Measurements from ENCODE around the gene ITPKC. TPM values are rescaled to one million over a fixed set of nuclear protein-coding genes. Genes with fewer than 3 reads are reported as not detected.
A peak's percentile ranks its signal among the peaks of the same experiment; 100 is the strongest.

The ITPKC gene
- total and polyA plus RNA-seq, 12 donors, result 6.2 to 17.3 (median 9.4) TPM

DNA sequence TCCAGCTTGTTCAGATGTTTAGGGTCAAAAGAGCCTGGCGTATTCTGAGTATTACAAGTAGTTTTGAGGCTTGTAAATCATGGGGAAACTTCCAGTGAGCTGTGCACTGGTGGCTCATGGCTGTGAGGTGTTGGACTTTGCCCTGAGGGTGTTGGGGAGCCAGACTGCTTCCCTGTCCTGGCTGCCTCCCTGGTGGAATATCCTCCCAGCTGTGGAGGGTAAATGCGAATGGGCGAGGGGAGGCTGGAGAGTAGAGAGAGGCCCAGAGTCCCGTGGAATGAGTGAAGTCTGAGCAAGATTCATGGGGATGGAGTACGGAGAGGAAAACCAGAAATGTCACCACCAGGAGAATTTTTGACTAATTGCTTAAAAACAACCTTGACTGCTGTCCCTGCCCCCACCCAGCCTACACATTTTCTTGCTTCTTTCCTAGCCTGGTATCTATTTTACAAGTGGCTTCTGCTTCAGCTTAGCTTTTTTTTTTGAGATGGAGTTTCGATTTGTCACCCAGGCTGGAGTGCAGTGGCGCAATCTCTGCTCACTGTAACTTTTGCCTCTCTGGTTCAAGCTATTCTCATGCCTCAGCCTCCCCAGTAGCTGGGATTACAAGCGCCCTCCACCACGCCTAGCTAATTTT lies 37.8 kb downstream of the ITPKC start:
- Histone ChIP-seq H3K4me3 (peak overlapping the region in 2 of 10 donors; percentile 11 to 28), H3K4me1 (peaks cover 2 to 58% (median 40%) of the 10 kb centered on the region in 9 donors), H3K27ac (peak overlapping the region in 1 of 10 donors; percentile 83), H3K9me3 (no peaks in the 10 kb centered on the region), H3K36me3 (peaks cover 0 to 54% (median 22%) of the 10 kb centered on the region in 9 donors), H3K27me3 (no peaks in the 10 kb centered on the region)
- TF ChIP-seq CTCF (IDR thresholded peaks at IDR 0.05), result no peak
- intact Hi-C loops (cut with DNase I), result loop anchor here in 3 of 10 donors (2.0 to 5.0 kb wide), 4 partner anchors 18 to 48 kb away; partner anchors contain the start of genes COQ8B (in 1 of the 3), EGLN2 (in 1 of the 3) and ITPKC (in 1 of the 3)
- DNase-seq, result no peak
- WGBS, 2 donors, result 85 to 89% methylated on average over 9 of the region's 9 CpGs
- ATAC-seq, result no peak

GRCh38 chr19:40755248-40755624 lies 38.3 kb downstream of the ITPKC start:
- Histone ChIP-seq H3K27ac (peak overlapping the region in 1 of 10 donors; percentile 83), H3K9me3 (no peaks in the 10 kb centered on the region), H3K36me3 (peaks cover 0 to 59% (median 27%) of the 10 kb centered on the region in 9 donors), H3K27me3 (no peaks in the 10 kb centered on the region), H3K4me3 (peak overlapping the region in 1 of 10 donors; percentile 28), H3K4me1 (peaks cover 2 to 53% (median 38%) of the 10 kb centered on the region in 9 donors)
- DNase-seq (no peak), ATAC-seq (no peak)
- TF ChIP-seq CTCF (IDR thresholded peaks at IDR 0.05), result no peak
- WGBS, 2 donors, result 94 to 100% methylated on average over 2 to 3 of the region's 3 CpGs
- intact Hi-C loops (cut with DNase I), result loop anchor here in 1 of 10 donors (2.0 kb wide), 1 partner anchor 18 kb away; no protein-coding TSS in a partner anchor

- no peak for TF ChIP-seq CTCF (IDR thresholded peaks at IDR 0.05)
- intact Hi-C loops (cut with DNase I), result loop anchor here in 1 of 10 donors (2.0 kb wide), 1 partner anchor 17 kb away; no protein-coding TSS in a partner anchor
- peaks cover 2 to 54% (median 41%) of the 10 kb centered on the region in 9 donors for H3K4me1 ChIP-seq
These were observed 38.9 kb downstream of the ITPKC start for GRCh38 chr19:40755791-40756190.

GRCh38 chr19:40756502-40757110 lies 39.7 kb downstream of the ITPKC start:
- Histone ChIP-seq H3K27me3 (no peaks in the 10 kb centered on the region), H3K4me1 (peaks cover 2 to 61% (median 48%) of the 10 kb centered on the region in 9 donors), H3K27ac (peak overlapping the region in 1 of 10 donors; percentile 16), H3K9me3 (no peaks in the 10 kb centered on the region), H3K36me3 (peaks cover 0 to 73% (median 41%) of the 10 kb centered on the region in 9 donors), H3K4me3 (no peak overlapping the region)
- no peak for DNase-seq
- ATAC-seq, result no peak
- TF ChIP-seq CTCF (IDR thresholded peaks at IDR 0.05), result no peak
- WGBS, 2 donors, result 79 to 89% methylated on average over 11 of the region's 11 CpGs
- intact Hi-C loops (cut with DNase I), result no loop called here

More at GRCh38 chr19:40755791-40756190, 38.9 kb downstream of the ITPKC start:
- 96 to 98% methylated on average over 8 of the region's 8 CpGs for WGBS, 2 donors
- Histone ChIP-seq H3K27me3 (no peaks in the 10 kb centered on the region), H3K27ac (peak overlapping the region in 1 of 10 donors; percentile 83), H3K36me3 (peaks cover 0 to 65% (median 33%) of the 10 kb centered on the region in 9 donors), H3K9me3 (no peaks in the 10 kb centered on the region), H3K4me3 (no peak overlapping the region)
- no peak for ATAC-seq
- no peak for DNase-seq
